CD4-positive, alpha-beta T cell (primary cell): ENCODE measurements around the gene SFRP5. TPM values are rescaled to one million over a fixed set of nuclear protein-coding genes. Genes with fewer than 3 reads are reported as not detected.

Experiments
- ATAC-seq: fragments of 200-7000 bp; cut with Tn5 transposase; one replicate; pipeline ENCODE4 v1.10.0; 2022; ENCODE audit warnings: mild to moderate bottlenecking; ENCODE audit not compliant: poor library complexity
- CTCF ChIA-PET: fragments of 350-600 bp; sonication (Branson Sonifier 250); formaldehyde crosslinking; loops from one replicate; lab custom pipeline; 2021; ENCODE audit warnings: antibody characterized with exemption, inconsistent platforms; lab: Charles Lee
- POLR2A ChIA-PET: fragments of 350-600 bp; sonication (Branson Sonifier 250); formaldehyde crosslinking; loops from one replicate; lab custom pipeline; 2021; ENCODE audit warnings: antibody characterized with exemption, inconsistent platforms; lab: Charles Lee
- DNase-seq, 14 experiments: peaks; one replicate each; pipeline ENCODE4 v3.0.0-alpha.2; 2013 to 2020; ENCODE audit warnings: mixed read lengths in 2 of 14
- H3K27ac ChIP-seq, 2 donors: one replicate each; pipeline versions ENCODE4 v1.5.1 to v1.7.0; 2013; ENCODE audit warnings: low read length in 2 of 2, low read depth in 1 of 2, mild to moderate bottlenecking in 1 of 2
- H3K27me3 ChIP-seq, 2 experiments: 1 replicate in 1 of 2; 2 replicates in 1 of 2; pipeline versions ENCODE4 v1.6.1 to v1.7.0; 2013; ENCODE audit warnings: low read length in 2 of 2, control low read depth in 1 of 2, mild to moderate bottlenecking in 1 of 2, moderate library complexity in 1 of 2; ENCODE audit not compliant: insufficient read depth in 2 of 2, control insufficient read depth in 1 of 2
- H3K36me3 ChIP-seq: one replicate; pipeline ENCODE4 v1.6.1; 2013; ENCODE audit warnings: low read length, control low read depth; ENCODE audit not compliant: insufficient read depth
- H3K4me1 ChIP-seq: one replicate; pipeline ENCODE4 v1.6.1; 2013; ENCODE audit warnings: low read length, control low read depth; ENCODE audit not compliant: insufficient read depth
- H3K4me3 ChIP-seq: one replicate; pipeline ENCODE4 v1.5.1; 2013; ENCODE audit warnings: mild to moderate bottlenecking, low read length, moderate library complexity
- H3K9me3 ChIP-seq, 2 experiments: 1 replicate in 1 of 2; 2 replicates in 1 of 2; pipeline versions ENCODE4 v1.6.1 to v1.7.0; 2013; ENCODE audit warnings: low read length in 2 of 2, mild to moderate bottlenecking in 2 of 2, control low read depth in 1 of 2, moderate library complexity in 1 of 2; ENCODE audit not compliant: control insufficient read depth in 1 of 2, insufficient read depth in 1 of 2
- H3K27ac Mint-ChIP-seq: one replicate; pipeline ENCODE4 v1.8.0; 2020; ENCODE audit warnings: mixed read lengths
- H3K27me3 Mint-ChIP-seq: one replicate; pipeline ENCODE4 v1.8.0; 2021; ENCODE audit warnings: mixed read lengths
- H3K36me3 Mint-ChIP-seq: one replicate; pipeline ENCODE4 v1.8.0; 2021; ENCODE audit warnings: low read depth, mixed read lengths
- H3K4me1 Mint-ChIP-seq: one replicate; pipeline ENCODE4 v1.8.0; 2021; ENCODE audit warnings: low read depth, mixed read lengths
- H3K4me3 Mint-ChIP-seq: one replicate; pipeline ENCODE4 v1.8.0; 2020; ENCODE audit warnings: mild to moderate bottlenecking, mixed read lengths
- H3K9me3 Mint-ChIP-seq: one replicate; pipeline ENCODE4 v1.8.0; 2020; ENCODE audit warnings: mixed read lengths
- intact Hi-C, 2 experiments: fragments of 100-400 bp; cut with DNase I in 1 of 2; cut with micrococcal nuclease in 1 of 2; formaldehyde crosslinking; loops; one replicate each; pipeline versions ENCODE4 v1.15.1 to v1.9.0; 2023 to 2025; cut with DNase I, micrococcal nuclease
- total RNA-seq, 174 experiments: library from RNA in 2 of 174; stranded (reverse) in 2 of 174; gene quantifications; one replicate each; pipeline ENCODE4 v1.2.3 and lab custom pipeline; 2021 to 2026
- TF ChIP-seq, protein P1 (sequence below): fragments of 200-600 bp; IDR thresholded peaks from one replicate; pipeline ENCODE4 v1.8.0; 2022; ENCODE audit warnings: antibody characterized with exemption, mild to moderate bottlenecking

The SFRP5 gene
- total RNA-seq, 2 experiments from 2014 or later: not detected

GRCh38 chr10:97761331-97761865, 10.4 kb downstream of the SFRP5 start:
- intact Hi-C loops: no loop called here
- TF ChIP-seq, protein P1, sequence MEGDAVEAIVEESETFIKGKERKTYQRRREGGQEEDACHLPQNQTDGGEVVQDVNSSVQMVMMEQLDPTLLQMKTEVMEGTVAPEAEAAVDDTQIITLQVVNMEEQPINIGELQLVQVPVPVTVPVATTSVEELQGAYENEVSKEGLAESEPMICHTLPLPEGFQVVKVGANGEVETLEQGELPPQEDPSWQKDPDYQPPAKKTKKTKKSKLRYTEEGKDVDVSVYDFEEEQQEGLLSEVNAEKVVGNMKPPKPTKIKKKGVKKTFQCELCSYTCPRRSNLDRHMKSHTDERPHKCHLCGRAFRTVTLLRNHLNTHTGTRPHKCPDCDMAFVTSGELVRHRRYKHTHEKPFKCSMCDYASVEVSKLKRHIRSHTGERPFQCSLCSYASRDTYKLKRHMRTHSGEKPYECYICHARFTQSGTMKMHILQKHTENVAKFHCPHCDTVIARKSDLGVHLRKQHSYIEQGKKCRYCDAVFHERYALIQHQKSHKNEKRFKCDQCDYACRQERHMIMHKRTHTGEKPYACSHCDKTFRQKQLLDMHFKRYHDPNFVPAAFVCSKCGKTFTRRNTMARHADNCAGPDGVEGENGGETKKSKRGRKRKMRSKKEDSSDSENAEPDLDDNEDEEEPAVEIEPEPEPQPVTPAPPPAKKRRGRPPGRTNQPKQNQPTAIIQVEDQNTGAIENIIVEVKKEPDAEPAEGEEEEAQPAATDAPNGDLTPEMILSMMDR: no peak
- Mint-ChIP-seq H3K36me3 (peaks cover 51% of the 10 kb centered on the region), H3K4me3 (no peak overlapping the region), H3K4me1 (no peaks in the 10 kb centered on the region), H3K9me3 (no peaks in the 10 kb centered on the region), H3K27me3 (no peaks in the 10 kb centered on the region), H3K27ac (no peak overlapping the region)
- Histone ChIP-seq H3K9me3 (no peaks in the 10 kb centered on the region), H3K27ac (no peak overlapping the region), H3K4me3 (no peak overlapping the region), H3K4me1 (no peaks in the 10 kb centered on the region), H3K36me3 (peaks cover 38% of the 10 kb centered on the region), H3K27me3 (no peaks in the 10 kb centered on the region)
- CTCF ChIA-PET: interaction anchor here (2.4 kb wide), 1 partner anchor 108 kb away, joined by 6 read pairs; no protein-coding TSS in a partner anchor
- ATAC-seq: no peak
- POLR2A ChIA-PET: no interaction called here
- DNase-seq: no peak

DNA sequence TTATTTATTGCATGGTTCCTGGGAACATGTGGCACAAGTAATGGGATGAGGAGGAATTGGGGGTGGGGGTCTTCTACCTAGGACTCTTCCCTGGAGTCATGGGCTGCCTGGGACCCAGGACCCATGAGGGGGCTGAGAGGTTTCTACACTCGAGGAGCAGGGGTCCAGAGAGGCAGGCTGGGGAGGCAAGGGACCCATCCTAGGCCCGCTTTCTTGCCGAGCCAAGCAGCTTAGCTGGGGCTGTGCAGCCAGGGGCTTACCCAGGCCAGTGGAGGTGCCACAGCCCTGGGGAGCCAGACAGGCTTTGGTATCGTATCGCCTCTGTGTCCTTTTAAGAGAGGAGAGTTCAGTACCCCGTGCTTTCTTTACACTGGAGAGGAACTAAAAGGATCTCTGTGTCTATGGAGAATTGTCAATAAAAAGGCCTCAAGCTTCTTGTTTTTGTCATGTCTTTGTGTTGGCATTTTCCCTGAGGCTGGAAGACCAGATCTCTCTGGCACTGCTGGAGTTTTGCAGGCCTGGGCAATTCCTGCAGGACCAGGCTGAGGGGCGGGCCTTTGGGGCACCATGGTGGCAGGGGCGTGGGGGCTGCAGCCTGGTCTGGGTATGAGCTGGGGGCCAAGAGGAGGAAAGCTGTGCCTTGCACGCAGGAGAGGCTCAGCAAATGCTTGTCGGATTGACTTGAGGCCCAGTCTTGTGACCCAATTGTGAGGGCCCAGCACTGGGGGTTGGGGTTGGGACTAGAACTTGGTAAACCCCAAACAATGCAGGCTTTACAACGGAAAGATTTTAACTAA, 11.1 kb downstream of the SFRP5 start:
- H3K4me1 Mint-ChIP-seq: no peaks in the 10 kb centered on the region
- TF ChIP-seq, protein P1: no peak
- intact Hi-C loops: no loop called here
- H3K27ac Mint-ChIP-seq: no peak overlapping the region
- Histone ChIP-seq H3K27me3 (no peaks in the 10 kb centered on the region), H3K4me3 (no peak overlapping the region), H3K36me3 (peaks cover 45% of the 10 kb centered on the region), H3K27ac (no peak overlapping the region), H3K9me3 (no peaks in the 10 kb centered on the region), H3K4me1 (no peaks in the 10 kb centered on the region)
- peaks cover 58% of the 10 kb centered on the region for H3K36me3 Mint-ChIP-seq
- no peak for DNase-seq
- CTCF ChIA-PET: interaction anchor here (2.4 kb wide), 1 partner anchor 109 kb away, joined by 6 read pairs; no protein-coding TSS in a partner anchor
- POLR2A ChIA-PET: interaction anchor here (0.8 kb wide), 1 partner anchor 108 kb away, joined by 5 read pairs; no protein-coding TSS in a partner anchor
- H3K4me3 Mint-ChIP-seq: no peak overlapping the region
- ATAC-seq: no peak
- no peaks in the 10 kb centered on the region for H3K27me3 Mint-ChIP-seq
- H3K9me3 Mint-ChIP-seq: no peaks in the 10 kb centered on the region

DNA sequence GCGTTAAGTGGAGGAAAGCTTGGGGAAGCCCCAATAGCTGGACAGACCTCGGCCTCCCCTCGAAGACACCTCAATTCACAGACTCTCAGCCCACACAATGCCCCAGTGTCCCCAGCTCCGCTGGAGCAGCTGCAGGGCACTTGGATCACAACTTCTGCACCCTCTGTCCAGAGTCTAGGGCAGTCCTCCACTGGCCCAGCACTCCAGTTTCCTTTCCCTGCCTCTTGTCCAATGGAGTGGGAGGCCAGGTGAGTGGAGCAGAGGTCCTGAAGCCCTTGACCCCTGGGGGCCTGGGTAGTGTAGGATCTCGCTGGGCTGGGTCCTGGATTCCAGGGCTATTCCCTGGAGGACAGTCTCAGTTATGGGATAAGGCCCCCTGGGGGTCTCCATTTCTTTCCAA, 11.9 kb downstream of the SFRP5 start:
- intact Hi-C loops: loop anchor here (1.0 to 10.0 kb wide), 2 partner anchors 109 to 285 kb away; no protein-coding TSS in a partner anchor
- H3K9me3 ChIP-seq: no peaks in the 10 kb centered on the region
- TF ChIP-seq, protein P1: no peak
- H3K27ac Mint-ChIP-seq: no peak overlapping the region
- ATAC-seq (no peak), DNase-seq (no peak)
- no peaks in the 10 kb centered on the region for H3K9me3 Mint-ChIP-seq
- peaks cover 64% of the 10 kb centered on the region for H3K36me3 Mint-ChIP-seq
- H3K4me3 Mint-ChIP-seq: no peak overlapping the region
- H3K4me1 Mint-ChIP-seq: no peaks in the 10 kb centered on the region
- no peak overlapping the region for H3K27ac ChIP-seq
- no peaks in the 10 kb centered on the region for H3K27me3 ChIP-seq
- no peaks in the 10 kb centered on the region for H3K4me1 ChIP-seq
- no peak overlapping the region for H3K4me3 ChIP-seq
- CTCF ChIA-PET: interaction anchor here (2.4 kb wide), 1 partner anchor 109 kb away, joined by 6 read pairs; no protein-coding TSS in a partner anchor
- no peaks in the 10 kb centered on the region for H3K27me3 Mint-ChIP-seq
- POLR2A ChIA-PET: interaction anchor here (0.8 kb wide), 1 partner anchor 109 kb away, joined by 5 read pairs; no protein-coding TSS in a partner anchor
- peaks cover 52% of the 10 kb centered on the region for H3K36me3 ChIP-seq
